Adipose tissue (tissue), 3 donors: ENCODE data around the gene UACA. TPM values are rescaled to one million over a fixed set of nuclear protein-coding genes. Genes with fewer than 3 reads are reported as not detected.
A peak's percentile ranks its signal among the peaks of the same experiment; 100 is the strongest.
"Not testable (repeated sequence)": the region's sequence is repeated elsewhere in the genome, so short reads cannot be mapped to it uniquely, and the experiment has no call there.

ENCODE experiments used
- H3K27ac ChIP-seq: one replicate; pipeline ENCODE4 v1.5.1; 2013; ENCODE audit warnings: low read depth, low read length
- WGBS, 3 donors: extraction: QIAGEN DNeasy Blood & Tissue Kit; methylation state at CpG; one replicate each; pipeline ENCODE4 v1.1.7; 2013; 5-methylcytosine and 5-hydroxymethylcytosine counted together
- polyA plus RNA-seq, 3 donors: library from polyadenylated mRNA; stranded (reverse); fragments of 200-250 nt; gene quantifications; one replicate each; pipeline ENCODE4 v1.2.3, GENCODE V29; 2013
- donor health status: healthy with polysubstance abuse.
- donor health status: Bipolar disorder and iron deficiency.
- donor health status: healthy.

The UACA gene
- polyA plus RNA-seq, 3 donors: 11.6 to 49.6 (median 19.0) TPM

DNA sequence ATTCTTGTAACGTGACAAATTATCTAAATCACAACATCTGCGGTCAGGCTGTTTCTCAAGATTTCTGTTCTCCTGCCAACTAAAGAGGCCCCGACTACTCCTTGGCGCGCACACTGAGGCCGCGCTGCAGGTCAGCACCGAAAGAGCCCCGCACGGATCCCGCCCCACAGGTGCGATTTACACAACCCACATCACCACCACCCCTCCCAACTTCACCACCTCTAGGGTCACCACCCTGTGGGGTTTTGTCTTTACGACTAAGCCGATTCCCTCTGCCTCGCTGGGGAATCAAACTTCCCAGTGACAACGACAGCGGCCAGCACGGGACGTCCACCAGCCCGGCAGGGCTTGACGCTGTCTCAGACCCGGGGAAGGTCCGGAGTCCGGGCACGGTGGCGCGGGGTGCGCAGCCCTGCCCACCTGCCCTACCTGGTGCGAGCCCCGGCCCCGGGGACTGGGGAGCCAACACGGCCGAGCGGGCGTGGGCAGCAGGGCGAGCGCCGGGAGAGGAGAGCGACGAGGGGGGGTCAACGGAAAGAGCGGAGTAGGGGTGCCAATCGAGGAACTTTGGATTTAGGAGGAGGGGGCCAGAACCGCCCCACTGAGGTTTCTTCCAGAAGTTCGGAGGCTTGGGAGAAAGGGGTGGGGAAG lies 764 bp downstream of the UACA start:
- peak overlapping the region; percentile 86 for H3K27ac ChIP-seq
- 1% methylated on average over 45 of the region's 45 CpGs for WGBS, 3 donors

- 8 to 22% (median 16%) methylated on average over 7 of the region's 7 CpGs for WGBS, 3 donors
- no peak overlapping the region for H3K27ac ChIP-seq
These were observed 1.4 kb downstream of the UACA start for GRCh38 chr15:70761931-70762468.

GRCh38 chr15:70761046-70761445 lies 2.3 kb downstream of the UACA start:
- no peak overlapping the region for H3K27ac ChIP-seq

GRCh38 chr15:70758790-70759462 lies 4.4 kb downstream of the UACA start:
- H3K27ac ChIP-seq: no peak overlapping the region
- WGBS, 3 donors: 67 to 73% (median 68%) methylated on average over 9 of the region's 9 CpGs

More at GRCh38 chr15:70761046-70761445, 2.3 kb downstream of the UACA start:
- 45 to 74% (median 49%) methylated on average over 2 of the region's 2 CpGs for WGBS, 3 donors

DNA sequence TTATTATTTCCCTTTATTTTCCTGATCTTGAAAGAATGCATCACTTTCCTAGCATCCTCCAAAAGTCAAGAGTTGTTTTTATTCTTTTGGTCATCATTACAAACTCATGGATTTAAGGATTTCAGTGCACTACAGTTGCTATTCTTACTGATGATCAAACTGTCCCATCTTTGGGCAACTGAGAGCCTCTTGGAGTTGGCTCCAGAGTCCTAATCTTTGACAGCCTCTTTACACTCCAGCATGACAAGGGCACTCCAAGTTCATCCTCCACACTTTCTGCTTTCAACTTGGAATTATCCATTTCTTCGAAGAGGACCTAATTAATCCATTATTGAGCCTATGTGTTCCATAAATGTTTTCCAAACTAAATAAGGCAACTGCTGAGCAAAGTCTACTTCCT lies 5.7 kb downstream of the UACA start:
- no peak overlapping the region for H3K27ac ChIP-seq
- 62 to 88% (median 81%) methylated on average over 1 of the region's 1 CpG for WGBS, 3 donors

DNA sequence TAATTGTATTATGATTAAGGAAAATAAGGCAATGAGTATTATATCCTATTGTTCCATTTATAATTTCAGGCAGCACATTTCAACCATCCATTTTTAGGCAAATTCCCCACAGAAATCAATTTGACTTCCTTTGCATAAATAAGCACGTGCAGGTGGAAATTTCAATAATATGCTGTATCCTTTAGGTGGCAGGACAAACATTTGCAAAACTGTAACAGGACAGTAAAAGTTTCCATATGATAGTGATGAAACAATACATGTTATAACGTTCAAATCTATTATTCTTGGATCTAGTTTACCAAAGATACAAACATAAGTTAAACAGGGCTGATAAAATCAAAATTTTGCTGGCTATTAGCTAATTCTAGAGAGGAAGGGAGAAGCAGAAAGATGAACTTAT lies 8.5 kb downstream of the UACA start:
- no peak overlapping the region for H3K27ac ChIP-seq
- WGBS, 3 donors: 39 to 61% (median 46%) methylated on average over 2 of the region's 2 CpGs

DNA sequence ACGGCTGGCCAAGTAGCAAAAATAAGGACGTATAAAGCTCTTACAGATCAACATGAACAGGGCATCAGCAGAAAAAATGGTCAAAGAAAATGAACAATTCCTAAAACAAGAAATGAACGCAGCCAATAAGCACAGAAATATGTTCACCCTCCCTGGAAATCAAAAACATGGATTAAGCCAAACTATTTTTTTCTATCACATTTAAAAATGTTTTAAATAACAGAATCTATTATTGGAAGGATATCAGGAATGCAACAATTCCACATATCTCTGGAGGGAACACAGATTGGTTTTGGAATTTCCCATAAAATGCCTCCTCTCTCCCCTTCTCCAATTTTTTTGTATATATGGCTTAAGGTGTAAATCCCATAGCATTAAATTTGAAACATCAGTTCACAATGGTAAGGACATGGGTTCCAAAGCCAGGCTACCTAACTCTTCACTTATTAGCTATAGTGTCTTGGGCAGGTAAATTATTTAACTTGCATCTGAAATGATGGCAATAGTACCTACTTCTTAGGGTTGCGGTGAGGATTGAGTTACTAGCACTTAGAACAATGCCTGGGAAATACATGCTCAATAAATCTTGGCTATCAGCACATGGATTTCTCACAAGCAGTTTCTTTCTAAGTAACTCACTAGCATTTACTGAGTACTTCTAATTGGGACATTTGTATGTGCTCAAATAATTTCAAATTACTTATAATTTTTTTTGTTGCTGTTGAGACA lies 10.1 kb downstream of the UACA start:
- 54 to 67% (median 57%) methylated on average over 4 of the region's 4 CpGs for WGBS, 3 donors
- H3K27ac ChIP-seq: no peak overlapping the region

DNA sequence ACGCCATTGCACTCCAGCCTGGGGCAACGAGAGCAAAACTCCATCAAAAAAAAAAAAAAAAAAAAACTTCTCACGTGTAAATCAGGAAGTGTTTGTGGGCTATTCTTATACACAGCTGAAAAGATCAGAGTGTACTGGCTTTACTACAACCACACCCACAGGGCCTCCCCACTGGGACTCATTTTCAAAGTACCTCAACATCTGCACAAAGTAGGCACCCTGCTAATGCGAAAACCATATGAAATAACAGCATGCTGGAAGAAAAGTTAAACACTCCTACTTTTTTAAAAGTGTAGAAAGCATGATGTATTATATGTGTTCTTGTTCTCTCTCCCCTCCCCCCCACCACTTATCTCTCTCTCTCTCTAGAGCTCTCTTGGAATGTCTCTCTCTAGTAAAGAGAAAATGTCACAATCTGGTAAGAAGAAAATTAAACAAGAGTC lies 11.1 kb downstream of the UACA start:
- 34 to 78% (median 37%) methylated on average over 4 of the region's 4 CpGs for WGBS, 3 donors
- no peak overlapping the region for H3K27ac ChIP-seq

DNA sequence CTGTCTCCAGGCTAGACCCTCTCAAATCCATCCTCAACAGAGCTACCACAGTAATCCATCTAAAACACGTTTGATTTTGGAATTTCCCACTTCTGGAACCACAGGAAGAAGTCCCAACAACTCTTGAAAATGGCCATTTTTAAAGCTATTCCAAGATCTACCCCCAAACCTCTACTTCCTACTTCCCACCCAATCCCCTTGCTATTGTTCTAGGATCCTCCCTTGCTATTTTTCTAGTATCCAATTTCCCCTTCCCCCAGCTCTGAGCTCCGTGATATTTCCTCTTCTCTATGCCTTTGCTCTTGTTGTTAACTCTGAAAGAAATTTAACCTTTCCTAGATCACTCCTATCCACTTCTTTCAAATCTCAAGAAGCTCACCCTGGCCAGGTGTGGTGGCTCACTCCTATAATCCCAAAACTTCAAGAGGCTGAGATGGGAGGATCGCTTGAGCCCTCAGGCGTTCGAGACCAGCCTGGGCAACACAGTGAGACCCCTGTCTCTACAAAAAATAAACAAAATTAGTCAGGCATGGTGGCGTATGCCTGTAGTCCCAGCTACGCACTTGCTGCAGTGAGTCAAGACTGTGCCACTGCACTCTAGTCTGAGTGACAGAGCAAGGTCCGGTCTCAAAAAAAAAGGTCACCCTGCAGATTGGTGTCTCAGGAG lies 13.0 kb downstream of the UACA start:
- no peak overlapping the region for H3K27ac ChIP-seq
- WGBS, 3 donors: 86 to 90% (median 89%) methylated on average over 8 of the region's 8 CpGs

GRCh38 chr15:70748281-70748747 lies 15.0 kb downstream of the UACA start:
- 25 to 53% (median 30%) methylated on average over 3 of the region's 3 CpGs for WGBS, 3 donors
- H3K27ac ChIP-seq: no peak overlapping the region

GRCh38 chr15:70746598-70746997 lies 16.8 kb downstream of the UACA start:
- not testable (repeated sequence) for H3K27ac ChIP-seq

DNA sequence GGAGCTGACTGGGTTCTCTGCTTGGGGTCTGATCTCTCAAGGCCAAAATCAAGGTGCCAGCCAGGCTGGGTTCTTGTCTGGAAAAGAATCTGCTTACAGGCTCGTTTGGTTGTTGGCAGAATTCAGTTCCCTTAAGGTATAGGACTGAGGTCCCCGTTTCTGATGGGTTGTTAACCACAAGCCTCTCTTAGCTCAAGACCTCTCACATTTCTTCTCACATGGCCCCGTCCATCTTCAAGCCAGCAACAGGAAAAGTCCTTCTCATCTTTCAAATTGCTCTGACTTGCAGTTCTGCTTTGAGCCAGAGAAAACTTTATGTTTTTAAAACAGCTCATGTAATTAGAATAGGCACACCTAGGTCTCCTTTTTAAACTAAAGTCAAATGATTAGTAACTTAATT lies 20.4 kb downstream of the UACA start:
- H3K27ac ChIP-seq: no peak overlapping the region
- 26 to 63% (median 31%) methylated on average over 3 of the region's 3 CpGs for WGBS, 3 donors

DNA sequence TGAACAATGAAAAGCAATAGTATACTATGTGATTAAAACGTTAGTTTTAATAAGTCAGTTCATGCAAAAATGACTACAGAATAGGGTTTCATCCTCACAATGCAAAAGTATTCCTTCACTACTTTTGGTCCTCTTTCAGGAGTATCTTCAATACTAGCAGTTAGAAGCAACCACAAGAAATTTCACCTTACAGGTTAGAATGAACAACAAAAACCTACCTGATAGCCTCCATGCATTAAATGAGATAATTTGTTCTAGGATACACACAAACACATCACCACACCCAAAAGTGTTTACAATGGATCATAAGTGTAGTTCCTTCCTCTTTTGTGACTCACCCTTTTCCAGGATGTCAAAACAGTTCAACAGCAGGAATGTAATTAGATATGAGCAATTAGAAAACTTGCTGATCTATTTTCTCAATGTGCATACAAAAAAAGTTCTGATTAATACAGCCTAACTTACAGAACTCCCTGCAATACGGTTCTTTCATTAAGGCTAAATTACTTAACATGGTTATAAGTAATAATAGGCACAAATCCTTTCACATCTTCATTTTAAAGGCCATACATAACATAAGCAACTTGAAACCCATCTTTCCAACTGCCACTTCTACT lies 21.6 kb downstream of the UACA start:
- no peak overlapping the region for H3K27ac ChIP-seq
- WGBS, 3 donors: 42 to 57% (median 45%) methylated on average over 2 of the region's 2 CpGs

DNA sequence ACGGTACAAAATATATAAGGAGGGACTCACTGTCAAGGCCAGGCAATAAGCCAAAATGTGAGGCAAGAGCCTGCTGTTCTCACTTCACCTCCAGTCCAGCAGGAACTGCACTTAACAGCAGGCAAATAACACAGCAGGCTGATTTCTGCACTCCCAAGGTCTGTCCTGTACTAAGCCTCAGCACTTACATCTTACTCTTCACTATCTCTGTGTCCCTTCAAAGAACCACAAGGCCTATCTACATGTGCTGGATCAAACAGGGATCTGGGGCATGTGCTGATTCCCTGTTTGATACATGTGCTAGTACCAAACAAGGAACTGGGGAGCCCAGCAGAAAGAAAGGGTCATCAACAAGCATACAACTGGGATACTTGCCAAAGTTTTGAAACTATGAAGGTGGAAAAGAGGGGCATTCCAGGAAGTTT lies 22.2 kb downstream of the UACA start:
- peak overlapping the region; percentile 72 for H3K27ac ChIP-seq
- WGBS, 3 donors: 8 to 11% (median 9%) methylated on average over 1 of the region's 1 CpG

DNA sequence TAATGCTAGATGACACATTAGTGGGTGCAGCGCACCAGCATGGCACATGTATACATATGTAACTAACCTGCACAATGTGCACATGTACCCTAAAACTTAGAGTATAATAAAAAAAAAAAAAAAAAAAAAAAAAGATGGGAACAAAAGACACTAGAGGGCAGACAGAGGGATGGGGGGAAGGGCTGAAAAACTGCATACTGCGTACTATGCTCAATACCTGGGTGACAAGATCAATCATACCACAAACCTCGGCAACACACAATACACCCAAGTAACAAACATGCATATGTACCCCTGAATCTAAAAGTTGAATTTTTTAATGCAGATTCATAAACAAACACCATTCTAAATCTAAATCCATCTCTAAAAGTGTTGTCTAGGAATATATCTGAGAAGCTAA lies 28.3 kb downstream of the UACA start:
- WGBS, 3 donors: 92 to 99% (median 98%) methylated on average over 2 of the region's 3 CpGs
- not testable (repeated sequence) for H3K27ac ChIP-seq

GRCh38 chr15:70729164-70729563 lies 34.2 kb downstream of the UACA start:
- no peak overlapping the region for H3K27ac ChIP-seq
- 97 to 99% (median 97%) methylated on average over 5 of the region's 5 CpGs for WGBS, 3 donors

DNA sequence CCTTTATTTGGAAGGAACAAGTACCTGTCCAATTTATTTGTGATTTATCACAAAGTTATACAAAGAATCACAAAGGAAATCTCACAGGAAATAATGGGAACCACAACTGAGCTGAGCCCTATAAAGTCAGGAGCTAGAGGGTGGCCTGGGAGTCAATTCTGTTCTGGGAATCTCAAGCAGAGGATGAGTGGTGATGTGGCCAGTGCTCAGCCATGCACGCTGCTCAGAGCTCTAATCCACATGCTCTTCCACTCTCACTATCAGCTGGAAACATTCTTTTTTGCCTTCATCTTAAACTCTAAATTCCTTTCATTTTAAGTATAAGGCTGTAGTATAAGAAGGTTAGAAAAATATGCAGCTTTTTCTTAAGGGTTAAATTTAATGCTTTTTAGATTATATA lies 36.6 kb downstream of the UACA start:
- no peak overlapping the region for H3K27ac ChIP-seq
- WGBS, 3 donors: 41 to 79% (median 47%) methylated on average over 1 of the region's 1 CpG

DNA sequence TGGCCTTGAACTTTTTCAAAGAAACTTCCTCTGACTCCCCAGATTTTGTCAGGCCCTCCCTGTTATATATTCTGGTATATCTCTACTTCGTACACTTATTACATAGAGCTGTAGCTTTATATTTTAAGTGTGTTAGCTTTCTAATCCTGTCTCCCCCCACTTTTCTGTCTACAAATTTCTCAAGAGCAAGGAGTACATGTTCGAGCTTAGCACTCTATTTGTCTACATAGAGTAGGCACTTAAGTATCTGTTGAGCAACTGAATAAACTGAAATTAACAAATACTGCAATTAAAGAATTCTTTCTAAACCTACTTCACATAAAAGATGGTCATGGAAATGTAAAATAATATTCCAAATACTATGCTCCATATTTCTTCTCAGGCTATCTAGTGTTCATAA lies 39.4 kb downstream of the UACA start:
- 87 to 92% (median 91%) methylated on average over 2 of the region's 2 CpGs for WGBS, 3 donors
- no peak overlapping the region for H3K27ac ChIP-seq
